K562 (cell line): ENCODE data around the gene TBC1D9. TPM values are rescaled to one million over a fixed set of nuclear protein-coding genes. Genes with fewer than 3 reads are reported as not detected.

Experiments
- ATAC-seq: fragments of 200-7000 bp; cut with Tn5 transposase; 3 replicates; pipeline ENCODE4 v1.9.1; 2020; ENCODE audit warnings: moderate library complexity
- BruUV-seq: library from RNA; stranded (reverse); fragments of 400-500 nt; replicated peaks from 2 replicates; lab custom pipeline; 2021; lab: Mats Ljungman, UMichigan
- CTCF ChIA-PET: fragments of 300-600 bp; formaldehyde crosslinking; extraction: SDS; loops from one replicate; lab custom pipeline; 2021; ENCODE audit warnings: low intra/inter-chr PET ratio; lab: Yijun Ruan, JAX
- POLR2A ChIA-PET: fragments of 300-600, 350-650 bp; sonication (Branson Sonifier 250); formaldehyde crosslinking; extraction: SDS; loops from one replicate; lab custom pipeline; 2021; ENCODE audit warnings: antibody characterized with exemption, inconsistent platforms; lab: Yijun Ruan, JAX
- DNase-seq, 4 experiments: peaks; one replicate each; pipeline versions ENCODE4 v3.0.0 to v3.0.0-alpha.2; 2011 to 2018; ENCODE audit warnings: low spot score in 3 of 4, mixed read lengths in 3 of 4; ENCODE audit errors: extremely low read depth in 1 of 4
- FAIRE-seq: peaks from 2 replicates; lab custom pipeline; 2011; peaks lifted over from hg19 to GRCh38; lab: Jason Lieb, UNC
- H2AFZ ChIP-seq: 2 replicates; pipeline ENCODE4 v1.6.0; 2011; ENCODE audit warnings: low read depth, low read length, control low read depth, inconsistent platforms
- H3K27ac ChIP-seq: fragments of 200-600 bp; 3 replicates; pipeline ENCODE4 v1.8.0; 2011; ENCODE audit warnings: low read depth, mild to moderate bottlenecking, control low read depth, inconsistent platforms, low read length, moderate library complexity, mixed read lengths; ENCODE audit errors: extremely low read depth
- H3K27me3 ChIP-seq, 2 experiments: fragments of 300-600 bp in 1 of 2; 2 replicates in 1 of 2; 3 replicates in 1 of 2; pipeline versions ENCODE4 v1.6.0 to v1.8.0; 2011; ENCODE audit warnings: inconsistent platforms in 2 of 2, low read length in 2 of 2, mild to moderate bottlenecking in 1 of 2, mixed read lengths in 1 of 2, moderate library complexity in 1 of 2; ENCODE audit not compliant: control insufficient read depth in 2 of 2, insufficient read depth in 2 of 2
- H3K36me3 ChIP-seq: fragments of 300-600 bp; 3 replicates; pipeline ENCODE4 v1.8.0; 2011; ENCODE audit warnings: mild to moderate bottlenecking, low read length, inconsistent platforms; ENCODE audit not compliant: control insufficient read depth, insufficient read depth
- H3K4me1 ChIP-seq, 2 experiments: fragments of 200-600 bp in 1 of 2; replicated peaks in 1 of 2; 2 replicates in 1 of 2; 3 replicates in 1 of 2; pipeline versions ENCODE4 v1.5.1 to v1.8.0; 2011; ENCODE audit warnings: inconsistent platforms in 2 of 2, low read length in 2 of 2, mild to moderate bottlenecking in 1 of 2, mixed read lengths in 1 of 2, moderate library complexity in 1 of 2; ENCODE audit not compliant: control insufficient read depth in 2 of 2, insufficient read depth in 2 of 2
- H3K4me2 ChIP-seq: 2 replicates; pipeline ENCODE4 v1.6.1; 2011; ENCODE audit warnings: low read length, control low read depth, inconsistent platforms, mixed read lengths; ENCODE audit not compliant: insufficient read depth
- H3K4me3 ChIP-seq: fragments of 200-600 bp; sonication (generic), shearing (Covaris generic); 2 replicates; pipeline ENCODE4 v1.5.1; 2016; ENCODE audit warnings: control low read depth, inconsistent platforms
- H3K79me2 ChIP-seq: fragments of 200-600 bp; 3 replicates; pipeline ENCODE4 v1.8.0; 2011; ENCODE audit warnings: low read length, inconsistent platforms; ENCODE audit not compliant: control insufficient read depth, insufficient read depth
- H3K9ac ChIP-seq, 2 experiments: 2 replicates each; pipeline versions ENCODE4 v1.6.0 to v1.6.1; 2011; ENCODE audit warnings: low read depth in 2 of 2, low read length in 2 of 2, control low read depth in 1 of 2, inconsistent platforms in 1 of 2, mild to moderate bottlenecking in 1 of 2, mixed read lengths in 1 of 2; ENCODE audit not compliant: insufficient read depth in 1 of 2
- H3K9me1 ChIP-seq: one replicate; pipeline ENCODE4 v1.6.0; 2011; ENCODE audit warnings: inconsistent platforms, mild to moderate bottlenecking, low read length, moderate library complexity; ENCODE audit not compliant: control insufficient read depth, insufficient read depth
- H3K9me3 ChIP-seq: replicated peaks from 2 replicates; pipeline ENCODE4 v1.5.1; 2011; ENCODE audit warnings: low read depth, low read length, inconsistent platforms; ENCODE audit not compliant: control insufficient read depth, insufficient read depth
- H4K20me1 ChIP-seq: replicated peaks from 2 replicates; pipeline ENCODE4 v1.6.1; 2011; ENCODE audit warnings: low read length, inconsistent platforms, mixed read lengths; ENCODE audit not compliant: control insufficient read depth, insufficient read depth
- ELK1 ChIP-seq: sonication (generic); formaldehyde crosslinking; IDR thresholded peaks from 2 replicates; pipeline ENCODE4 v1.8.1; 2022; ENCODE audit warnings: missing genetic modification reagents
- EP400 ChIP-seq: fragments of 450-650 bp; IDR thresholded peaks from 2 replicates; pipeline ENCODE4 v1.6.1; 2017; ENCODE audit warnings: antibody characterized with exemption, mild to moderate bottlenecking, moderate library complexity
- KDM4B ChIP-seq, 2 experiments: fragments of 450-650 bp in 1 of 2; sonication (generic) in 1 of 2; IDR thresholded peaks; 2 replicates each; pipeline ENCODE4 v1.6.1; 2016 to 2017; ENCODE audit warnings: borderline replicate concordance in 2 of 2, antibody characterized with exemption in 1 of 2, low read depth in 1 of 2, mild to moderate bottlenecking in 1 of 2
- MIER1 ChIP-seq: fragments of 450-650 bp; IDR thresholded peaks from 2 replicates; pipeline ENCODE4 v1.6.1; 2016; ENCODE audit warnings: antibody characterized with exemption, mild to moderate bottlenecking, low read depth
- MLLT1 ChIP-seq, 2 experiments: fragments of 450-650 bp; IDR thresholded peaks; 2 replicates each; pipeline ENCODE4 v1.6.1; 2016
- MTA3 ChIP-seq: fragments of 450-650 bp; formaldehyde crosslinking; IDR thresholded peaks from 2 replicates; pipeline ENCODE4 v1.6.1; 2017; ENCODE audit warnings: mild to moderate bottlenecking, borderline replicate concordance
- PHB ChIP-seq: fragments of 250-450 bp; sonication (Bioruptor Pico); IDR thresholded peaks from 2 replicates; pipeline ENCODE4 v1.5.0; 2021
- POLR3G ChIP-seq: IDR thresholded peaks from 2 replicates; pipeline ENCODE4 v1.6.1; 2011; ENCODE audit not compliant: insufficient read length, insufficient replicate concordance; ENCODE audit errors: extremely low read depth
- SMARCA5 ChIP-seq: fragments of 450-650 bp; IDR thresholded peaks from 2 replicates; pipeline ENCODE4 v1.6.1; 2016
- SOX6 ChIP-seq: fragments of 450-650 bp; IDR thresholded peaks from 2 replicates; pipeline ENCODE4 v1.6.1; 2014; ENCODE audit warnings: mild to moderate bottlenecking
- SP2 ChIP-seq: IDR thresholded peaks from 2 replicates; pipeline ENCODE4 v1.6.1; 2011; ENCODE audit warnings: mild to moderate bottlenecking, low read depth, low read length, moderate library complexity; ENCODE audit not compliant: poor library complexity, severe bottlenecking; ENCODE audit errors: extremely low read depth
- U2AF1 ChIP-seq: fragments of 200-400 bp; formaldehyde crosslinking; optimal IDR thresholded peaks from 2 replicates; pipeline ENCODE3; 2017; ENCODE audit warnings: mild to moderate bottlenecking, low read depth, low read length, moderate library complexity
- ZNF695 ChIP-seq: fragments of 450-650 bp; formaldehyde crosslinking; IDR thresholded peaks from 2 replicates; pipeline ENCODE4 v1.4.0; 2020; ENCODE audit warnings: mild to moderate bottlenecking, moderate library complexity
- WGBS: fragments of 100-300 bp; shearing (Covaris generic); methylation state at CpG from one replicate; pipeline ENCODE4 v1.1.6; 2016; ENCODE audit warnings: low coverage, mixed read lengths; ENCODE audit not compliant: insufficient coverage; ENCODE audit errors: missing lambda C conversion rate; 5-methylcytosine and 5-hydroxymethylcytosine counted together
- in situ Hi-C: fragments of 300-500 bp; cut with MboI; formaldehyde crosslinking; loops from 4 replicates; pipeline ENCODE4 v1.15.0; 2018; ENCODE audit warnings: inconsistent platforms, mixed read lengths
- intact Hi-C: fragments of 100-400 bp; cut with micrococcal nuclease; formaldehyde crosslinking; loops from 2 replicates; pipeline ENCODE4 v1.14.2; 2022
- polyA plus RNA-seq, 8 experiments: library from polyadenylated mRNA; depleted of rRNA in 4 of 8; stranded (reverse) in 5 of 8; unstranded in 3 of 8; fragments of >200 nt; fragmentation: Nextera tagmentation in 2 of 8; fragmentation: Illumina TruSeq in 1 of 8; extraction: Ambion mirVana in 2 of 8; extraction: Trizol in 1 of 8; gene quantifications; 2 replicates each; pipeline versions ENCODE4 v1.2.1 to v1.2.3, GENCODE V29; 2011 to 2014; ENCODE audit warnings: inconsistent platforms in 1 of 8, missing spikeins in 1 of 8
- total RNA-seq, 7 experiments: library from RNA; depleted of rRNA in 6 of 7; stranded (reverse); fragments of >200 nt in 6 of 7; fragmentation: Illumina TruSeq in 2 of 7; extraction: Trizol in 2 of 7; gene quantifications; 2 replicates each; pipeline versions ENCODE4 v1.2.1 to v1.2.3, GENCODE V29; 2011 to 2021; ENCODE audit warnings: low replicate concordance in 1 of 7

Gene TBC1D9
- total and polyA plus RNA-seq, 9 of the 15 experiments (the other 6 are each of a cell fraction or from before 2014, with no cell fraction given), result 0.13 TPM; not detected in 8

GRCh38 chr4:140755774-140756318, 339 bp downstream of the TBC1D9 start:
- Histone ChIP-seq H3K27ac (no peak overlapping the region), H3K36me3 (no peaks in the 10 kb centered on the region), H2AFZ (no peak overlapping the region), H3K9me1 (no peaks in the 10 kb centered on the region), H4K20me1 (no peaks in the 10 kb centered on the region), H3K4me1 (peaks cover 0 to 12% of the 10 kb centered on the region in 2 experiments; a peak in 1 of 5 replicates), H3K27me3 (peaks cover 0 to 19% of the 10 kb centered on the region in 2 experiments; a peak in 2 of 5 replicates), H3K9me3 (no peaks in the 10 kb centered on the region), H3K9ac (no peak overlapping the region), H3K4me3 (no peak overlapping the region), H3K79me2 (no peaks in the 10 kb centered on the region), H3K4me2 (no peak overlapping the region)
- no TSS peak for BruUV-seq
- no peak for FAIRE-seq
- ChIA-PET POLR2A (interaction anchor here (0.7 kb wide), 1 partner anchor 246 kb away, joined by 3 read pairs; no protein-coding TSS in a partner anchor), CTCF (no interaction called here)
- WGBS, result 32% methylated on average over 8 of the region's 74 CpGs
- intact Hi-C loops, result no loop called here
- no peak for ATAC-seq
- TF ChIP-seq SMARCA5 (no peak), ZNF695 (no peak), POLR3G (no peak), EP400 (no peak), SOX6 (no peak), ELK1 (CRISPR knock-in tag) (no peak), MIER1 (no peak), PHB (no peak), SP2 (no peak), MLLT1 (IDR thresholded peaks at IDR 0.05) (no peak), KDM4B (IDR thresholded peaks at IDR 0.05; ENCODE audit: borderline replicate concordance in 2 of 2, low read depth in 1 of 2) (no peak), U2AF1 (no peak), MTA3 (no peak)
- no peak for DNase-seq
- in situ Hi-C loops, result no loop called here
